DMS 273 (cell line): ENCODE data around the gene CST11.
"Not testable (repeated sequence)": the region's sequence is repeated elsewhere in the genome, so short reads cannot be mapped to it uniquely, and the experiment has no call there.

Experiments used
- DNase-seq: peaks from one replicate; lab custom pipeline; 2025; ENCODE audit not compliant: unreplicated experiment; lab: John Stamatoyannopoulos, UW

Gene CST11

GRCh38 chr20:23452776-23453175, at the start of gene CST11:
Gene CST11 (minus strand): TSS chr20:23452876. CDS start chr20:23452811, 65 bp downstream.
- no peak for DNase-seq

GRCh38 chr20:23501926-23502325, 49.2 kb upstream of the CST11 start:
- no peak for DNase-seq

- no peak for DNase-seq
Observed at GRCh38 chr20:23497536-23497935, 44.9 kb upstream of the CST11 start.

GRCh38 chr20:23493172-23493772, 40.6 kb upstream of the CST11 start:
- DNase-seq: no peak

GRCh38 chr20:23492292-23492691, 39.6 kb upstream of the CST11 start:
- DNase-seq: no peak

GRCh38 chr20:23490817-23491216, 38.1 kb upstream of the CST11 start, which contains the start of gene CST8:
Gene CST8 (plus strand): TSS chr20:23491117. CDS start chr20:23491668, 551 bp downstream.
- DNase-seq: no peak

- no peak for DNase-seq
Observed at GRCh38 chr20:23488996-23489395, 36.3 kb upstream of the CST11 start.

GRCh38 chr20:23488470-23488869, 35.8 kb upstream of the CST11 start:
- DNase-seq: no peak

GRCh38 chr20:23484081-23484480, 31.4 kb upstream of the CST11 start:
- no peak for DNase-seq

GRCh38 chr20:23482138-23482537, 29.5 kb upstream of the CST11 start:
- DNase-seq: no peak

- DNase-seq: no peak
Observed at GRCh38 chr20:23479043-23479442, 26.4 kb upstream of the CST11 start.

GRCh38 chr20:23477223-23477622, 24.5 kb upstream of the CST11 start:
- DNase-seq: no peak

GRCh38 chr20:23476015-23476754, 23.5 kb upstream of the CST11 start:
- DNase-seq: no peak

- no peak for DNase-seq
Observed at GRCh38 chr20:23475395-23475794, 22.7 kb upstream of the CST11 start.

GRCh38 chr20:23473293-23473692, 20.6 kb upstream of the CST11 start:
- DNase-seq: not testable (repeated sequence)

GRCh38 chr20:23472306-23472705, 19.6 kb upstream of the CST11 start:
- DNase-seq: not testable (repeated sequence)

- not testable (repeated sequence) for DNase-seq
Observed at GRCh38 chr20:23466961-23467360, 14.3 kb upstream of the CST11 start.

- DNase-seq: no peak
Observed at GRCh38 chr20:23461180-23461579, 8.5 kb upstream of the CST11 start.

GRCh38 chr20:23459461-23460150, 6.9 kb upstream of the CST11 start:
- DNase-seq: no peak

GRCh38 chr20:23456873-23457272, 4.2 kb upstream of the CST11 start:
- no peak for DNase-seq

GRCh38 chr20:23456409-23456808, 3.7 kb upstream of the CST11 start:
- DNase-seq: no peak

- DNase-seq: no peak
Observed at GRCh38 chr20:23455639-23456038, 3.0 kb upstream of the CST11 start.
